Activated T-helper 1 cell treated with anti-CD3 and anti-CD28 coated beads, Interleukin-2, amount 50 U/mL, for 16 hours (primary cell): ENCODE data around the gene UPB1.
A peak's percentile ranks its signal among the peaks of the same experiment; 100 is the strongest.
"Not testable (repeated sequence)": the region's sequence is repeated elsewhere in the genome, so short reads cannot be mapped to it uniquely, and the experiment has no call there.

Source experiments
- DNase-seq, 2 donors: peaks; one replicate each; pipeline ENCODE4 v3.0.0-alpha.2; 2020; ENCODE audit warnings: low read depth in 1 of 2, low spot score in 1 of 2

Gene UPB1

DNA sequence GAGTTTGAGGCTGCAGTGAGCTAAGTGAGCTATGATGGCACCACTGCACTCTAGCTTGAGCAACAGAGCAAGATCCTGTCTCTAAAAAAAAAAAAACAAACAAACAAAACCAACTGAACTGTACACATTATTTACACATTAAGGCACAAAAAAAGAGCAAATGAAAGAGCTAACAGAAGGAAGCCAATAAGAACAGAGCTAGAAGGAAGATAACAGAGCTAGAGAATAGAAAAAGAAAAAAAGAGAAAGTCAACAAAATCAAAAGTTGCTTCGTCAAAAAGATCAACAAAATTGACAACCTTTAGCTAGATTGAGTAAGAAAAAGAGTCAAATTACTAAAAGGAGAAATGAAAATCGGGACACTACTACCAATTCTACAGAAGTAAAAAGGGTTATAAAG is 34.8 kb downstream of the UPB1 start:
- no peak for DNase-seq

DNA sequence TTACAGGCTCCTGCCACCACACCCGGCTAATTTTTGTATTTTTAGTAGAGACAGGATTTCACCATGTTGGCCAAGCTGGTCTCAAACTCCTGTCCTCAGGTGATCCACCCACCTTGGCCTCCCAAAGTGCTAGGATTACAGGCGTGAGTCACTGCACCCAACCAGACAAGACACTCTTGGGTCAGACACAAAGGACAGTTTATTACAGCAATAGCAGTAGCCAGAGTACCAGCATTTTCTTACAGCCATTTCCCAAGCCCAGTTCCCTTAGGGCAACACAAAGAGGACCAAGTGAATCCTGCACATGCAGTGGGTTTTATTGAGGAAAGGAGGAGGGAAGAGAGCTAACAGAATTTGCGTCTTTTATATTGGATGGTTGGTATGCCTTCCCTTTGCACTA is 35.8 kb downstream of the UPB1 start:
- not testable (repeated sequence) for DNase-seq

DNA sequence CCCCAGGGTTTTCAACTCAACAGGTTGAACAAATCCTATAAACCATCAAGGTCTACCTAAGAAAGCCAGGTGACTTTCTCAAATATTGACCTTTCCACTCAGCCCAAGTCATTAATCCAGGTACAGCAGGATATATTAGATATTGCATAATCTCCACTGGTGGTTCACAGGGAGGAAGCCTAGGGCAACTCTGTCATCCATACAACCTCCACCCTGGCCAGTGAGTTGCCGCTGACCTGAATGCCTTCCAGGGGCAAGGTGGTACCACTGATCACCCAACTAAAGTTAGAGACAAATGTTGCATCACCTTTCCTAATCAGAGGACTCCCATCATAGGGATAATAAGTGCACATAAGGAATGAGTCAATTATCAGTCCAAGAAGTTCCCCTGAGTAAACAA is 36.9 kb downstream of the UPB1 start:
- DNase-seq, result no peak

DNA sequence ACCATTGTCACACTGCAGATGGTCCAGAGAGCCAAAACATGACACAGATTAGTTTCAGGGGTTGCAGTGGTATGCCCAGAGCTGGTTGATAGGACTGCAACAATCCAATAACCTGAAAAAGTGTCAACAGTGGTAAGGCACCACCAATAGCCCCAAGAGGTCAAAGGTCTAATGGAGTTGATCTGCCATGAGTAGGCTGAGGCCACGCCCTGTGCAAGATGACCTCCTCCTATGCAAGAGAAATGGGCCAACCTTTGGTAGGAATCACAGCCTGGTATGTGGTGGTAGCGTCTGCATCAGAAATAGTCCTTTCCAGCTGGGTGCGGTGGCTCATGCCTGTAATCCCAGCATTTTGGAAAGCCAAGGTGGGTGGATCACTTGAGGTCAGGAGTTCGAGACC is 40.2 kb downstream of the UPB1 start:
- DNase-seq, result no peak

DNA sequence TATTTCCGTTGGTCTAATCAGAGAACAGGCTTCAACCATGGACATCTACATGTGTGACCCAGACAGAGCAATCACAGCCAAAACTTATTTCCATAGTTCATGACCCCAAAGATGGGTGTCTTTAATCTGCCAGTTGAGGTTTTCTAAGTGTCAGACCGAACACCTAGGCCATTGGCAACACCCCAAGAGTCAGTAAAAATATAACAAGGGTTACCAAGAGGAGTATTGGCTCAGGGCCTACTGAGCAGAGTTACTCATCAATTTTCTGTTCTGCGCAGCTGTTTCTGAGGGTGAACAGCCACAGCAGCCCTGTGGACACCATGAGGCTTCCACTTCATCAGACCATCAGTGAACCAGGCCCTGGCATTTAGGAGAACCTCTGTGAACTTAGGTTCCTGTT is 41.0 kb downstream of the UPB1 start:
- no peak for DNase-seq

DNA sequence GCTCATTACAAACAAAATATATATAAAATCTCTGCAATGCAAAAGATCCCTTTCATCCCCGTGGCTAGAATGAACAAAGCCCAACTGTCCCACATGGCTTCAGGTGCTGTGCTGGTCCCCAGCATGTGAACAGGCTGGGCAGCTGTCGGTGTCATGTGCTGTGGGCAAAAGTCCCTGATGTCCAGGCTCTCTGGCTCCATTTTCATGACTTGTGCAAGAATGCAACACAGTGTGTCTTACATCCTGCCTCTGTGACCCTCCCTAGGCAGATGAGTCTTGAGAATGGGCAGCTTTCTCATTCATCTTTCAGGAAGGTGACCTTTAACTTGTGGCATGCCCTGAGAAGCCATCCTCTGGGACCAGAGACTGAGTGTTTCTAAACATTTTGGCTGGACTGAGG is 45.3 kb downstream of the UPB1 start:
- no peak for DNase-seq

DNA sequence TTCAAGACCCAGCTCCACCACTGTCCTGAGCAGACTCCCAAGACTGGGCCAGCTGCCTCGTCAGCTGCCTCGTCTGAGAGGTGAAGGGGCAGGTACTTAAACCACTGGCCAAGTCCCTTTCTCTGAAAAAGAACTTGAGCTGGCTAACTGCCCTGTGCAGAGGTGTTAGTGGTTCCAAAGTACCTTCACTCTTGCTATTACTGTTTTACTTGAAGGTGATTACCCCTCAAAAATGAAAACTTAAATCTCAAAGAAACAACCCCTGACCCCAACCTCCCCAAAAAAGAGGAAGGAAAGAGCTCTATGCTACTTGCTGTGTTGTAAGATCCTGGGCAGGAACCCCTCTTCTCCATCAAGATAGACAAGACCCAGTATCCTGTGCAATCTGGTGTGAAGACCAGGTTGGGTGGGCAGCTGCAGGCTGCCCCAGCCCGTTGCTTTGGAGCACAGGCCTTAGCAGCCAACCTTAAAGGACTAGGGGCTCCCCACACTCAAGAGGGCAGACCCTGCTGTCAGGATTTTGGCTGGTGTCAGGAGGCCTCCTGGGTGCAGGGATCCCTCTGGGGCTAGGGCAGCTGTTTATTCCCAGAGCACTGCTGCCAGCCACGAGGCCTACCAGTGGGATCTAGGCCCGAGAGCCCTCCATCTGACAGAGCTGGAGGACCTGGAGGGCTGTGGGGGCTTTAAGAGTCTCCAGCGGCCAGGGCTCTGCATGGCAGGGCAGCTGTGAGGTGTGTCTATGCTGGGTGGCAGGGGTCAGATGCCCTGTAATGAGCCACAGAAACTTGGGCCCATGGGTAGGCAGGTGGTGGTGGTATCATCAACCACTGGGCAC is 46.8 kb downstream of the UPB1 start:
- DNase-seq, result no peak

DNA sequence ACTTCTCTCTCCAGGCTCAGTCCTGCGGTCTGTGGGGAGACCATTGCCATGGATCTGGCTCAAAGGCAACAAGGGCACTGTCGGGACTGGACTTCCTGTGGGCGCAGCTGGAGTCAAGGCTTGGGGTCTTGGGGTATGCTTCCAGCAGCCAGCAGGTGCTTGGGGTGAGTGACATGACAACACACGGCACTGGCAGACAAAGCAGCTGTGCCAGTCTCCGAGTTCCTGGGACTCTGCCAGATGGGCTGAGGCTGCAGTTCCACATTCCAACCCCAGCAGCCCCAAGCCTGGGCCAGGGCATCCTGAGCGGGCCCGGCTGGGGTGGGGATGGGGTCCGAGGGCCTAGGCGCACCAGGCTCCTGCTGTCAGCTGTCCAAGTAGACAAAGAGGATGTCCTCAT is 47.5 kb downstream of the UPB1 start:
- no peak for DNase-seq

DNA sequence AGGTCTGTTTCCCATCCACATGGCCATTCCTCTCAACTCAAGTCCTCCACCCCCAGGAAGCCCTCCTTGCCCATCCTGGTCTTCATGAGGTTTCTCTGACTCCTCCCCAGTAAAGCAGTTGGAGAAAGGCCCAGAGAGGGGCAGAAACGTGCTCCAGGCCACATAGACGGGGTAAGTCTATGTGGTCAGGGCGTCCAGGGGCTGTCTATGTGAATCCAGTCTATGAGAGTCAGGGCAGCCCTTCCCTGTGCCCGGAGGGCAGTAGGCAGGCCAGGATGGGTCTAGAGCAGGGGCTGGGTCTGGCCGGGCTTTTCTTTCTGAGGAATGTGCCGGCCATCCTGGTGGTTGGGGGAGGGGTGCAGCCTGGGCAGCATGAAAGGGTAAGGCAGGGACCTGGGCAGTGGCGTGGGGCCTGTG is 48.1 kb downstream of the UPB1 start:
- no peak for DNase-seq

DNA sequence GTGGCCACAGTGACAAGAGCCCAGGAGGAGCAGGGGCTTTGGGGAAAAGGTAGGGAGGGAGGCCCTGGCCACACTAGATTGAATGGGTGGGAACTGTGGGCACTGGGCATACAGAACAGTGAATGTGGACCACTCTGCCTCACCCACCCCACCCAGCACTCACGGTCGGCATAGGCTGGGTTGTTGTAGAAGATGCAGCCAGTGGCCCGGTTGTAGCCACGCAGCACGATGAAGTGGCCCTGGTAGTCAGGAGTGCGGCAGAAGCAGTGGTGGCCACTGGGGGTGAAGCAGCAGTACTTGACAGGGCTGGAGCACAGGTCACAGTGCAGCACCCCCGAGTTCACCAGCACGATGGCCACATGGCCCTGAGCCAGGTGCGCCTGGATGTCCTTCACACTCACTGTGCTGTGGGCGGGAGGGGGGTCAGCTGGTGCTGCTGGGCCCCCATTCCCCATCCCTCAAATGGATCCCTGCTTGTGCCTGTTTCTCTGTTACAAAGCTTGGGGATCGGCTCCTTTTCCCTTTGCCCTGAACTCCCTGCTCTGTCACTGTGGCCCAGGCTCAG is 48.6 kb downstream of the UPB1 start:
- no peak for DNase-seq

DNA sequence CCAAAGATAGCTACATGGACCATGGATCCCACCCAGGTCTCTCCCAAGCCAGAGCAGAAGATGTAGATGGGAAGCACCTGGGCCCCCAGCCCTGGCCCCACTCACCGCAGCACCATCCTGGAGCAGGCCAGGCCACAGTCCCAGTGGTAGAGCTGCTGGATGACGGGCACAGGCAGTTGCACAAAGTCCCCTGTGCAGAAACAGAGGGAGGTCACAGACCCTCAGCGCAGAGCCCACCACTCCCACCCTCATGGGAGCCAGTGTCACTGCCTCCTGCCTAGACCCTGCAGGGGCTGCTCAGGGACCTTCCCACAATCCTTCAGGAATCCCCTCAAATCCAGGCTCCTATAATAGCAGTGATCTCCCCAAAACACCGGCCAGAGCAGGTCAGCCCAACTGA is 53.7 kb downstream of the UPB1 start:
- no peak for DNase-seq

DNA sequence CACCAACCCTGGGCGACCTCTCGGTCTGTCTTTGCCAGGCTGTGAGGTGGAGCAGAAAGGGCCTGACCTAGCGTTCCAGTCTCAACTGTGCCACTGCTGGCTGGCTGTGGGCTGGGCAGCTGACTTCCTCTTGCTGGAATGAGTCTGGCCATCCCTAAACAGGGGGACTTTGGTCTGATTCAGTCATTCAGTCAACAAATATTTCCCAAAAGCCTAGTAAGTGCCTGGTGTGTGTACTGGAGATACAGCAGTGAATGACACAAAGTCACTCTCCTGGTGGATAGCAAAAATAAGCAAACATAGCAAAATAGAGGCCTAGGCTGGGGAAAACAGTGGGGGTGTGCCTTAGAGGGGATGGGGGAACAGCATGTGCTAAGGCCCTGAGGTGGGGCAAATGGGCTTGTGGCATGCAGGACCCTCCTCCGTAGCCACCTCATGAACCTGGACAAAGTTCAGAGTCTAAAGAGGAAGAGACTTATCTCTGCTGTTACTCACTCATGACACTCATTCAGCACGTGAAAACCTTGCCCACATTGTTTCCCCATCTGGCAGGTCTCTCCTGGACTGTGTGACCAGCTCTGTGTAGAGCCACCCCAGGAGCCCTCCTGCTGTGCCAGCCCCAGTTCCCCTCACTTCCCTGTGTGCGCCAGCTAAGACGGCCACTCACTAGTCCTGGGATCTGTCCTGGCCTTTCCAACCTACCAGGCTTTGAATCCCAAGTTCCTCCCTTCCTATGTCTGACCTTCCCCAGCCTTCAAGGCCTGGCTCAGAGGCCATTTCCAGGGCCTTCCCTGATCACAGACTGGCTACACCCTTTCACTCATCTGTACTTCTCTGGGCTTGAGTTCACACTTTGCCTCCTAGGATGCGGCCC is 55.1 kb downstream of the UPB1 start:
- DNase-seq, result no peak

DNA sequence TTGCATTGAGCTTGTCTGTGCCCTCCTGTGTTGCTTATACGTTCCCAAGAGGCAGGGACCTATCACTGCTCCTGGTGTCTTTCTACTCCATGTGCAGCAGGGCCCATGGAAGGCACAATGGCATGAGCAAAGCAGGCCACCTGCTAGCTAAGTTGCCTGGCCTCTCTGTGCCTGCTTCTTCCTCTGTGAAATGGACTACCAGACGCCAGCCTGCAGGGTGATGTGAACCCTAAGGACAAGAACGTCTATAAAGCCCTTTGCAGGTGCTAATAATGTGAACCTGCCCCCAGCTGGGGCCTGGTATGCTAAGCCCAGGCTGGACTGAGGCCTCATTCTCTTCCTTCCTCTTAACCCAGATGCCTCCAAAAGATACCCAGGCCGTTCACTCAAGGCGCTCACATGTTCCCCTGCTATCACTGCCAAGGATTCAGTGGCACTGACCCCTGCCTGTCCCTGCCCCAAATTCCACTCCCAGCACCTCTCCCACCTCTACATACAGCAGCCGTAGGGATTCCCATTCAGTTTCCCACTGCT is 55.8 kb downstream of the UPB1 start:
- no peak for DNase-seq

DNA sequence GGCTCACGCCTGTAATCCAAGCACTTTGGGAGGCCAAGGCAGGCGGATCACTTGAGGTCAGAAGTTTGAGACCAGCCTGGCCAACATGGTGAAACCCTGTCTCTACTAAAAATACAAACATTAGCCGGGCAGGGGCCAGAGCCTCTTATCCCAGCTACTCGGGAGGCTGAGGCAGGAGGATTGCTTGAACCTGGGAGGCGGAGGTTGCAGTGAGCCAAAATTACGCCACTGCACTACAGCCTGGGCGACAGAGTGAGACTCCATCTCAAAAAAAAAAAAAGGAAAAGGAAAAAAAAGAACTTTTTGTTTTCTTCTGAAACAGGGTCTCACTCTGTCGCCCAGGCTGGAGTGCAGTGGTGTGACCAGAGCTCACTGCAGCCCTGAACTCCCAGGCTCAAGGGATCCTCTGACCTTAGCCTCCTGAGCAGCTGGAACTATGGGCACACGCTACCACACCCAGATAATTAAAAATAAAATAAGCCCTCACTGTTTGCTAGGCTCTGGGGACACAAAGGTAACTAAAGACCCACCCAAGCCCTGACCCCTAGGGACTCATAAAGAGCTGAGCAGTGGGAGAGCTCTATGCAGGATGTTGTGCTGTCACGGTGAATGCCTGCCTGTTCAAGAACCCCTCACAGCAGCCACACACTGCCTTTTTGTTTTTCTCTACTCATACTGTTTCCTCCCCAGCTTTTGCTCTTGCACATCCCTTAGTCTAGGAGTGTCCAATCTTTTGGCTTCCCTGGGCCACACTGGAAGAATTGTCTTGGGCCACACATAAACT is 57.6 kb downstream of the UPB1 start:
- DNase-seq, result not testable (repeated sequence)

DNA sequence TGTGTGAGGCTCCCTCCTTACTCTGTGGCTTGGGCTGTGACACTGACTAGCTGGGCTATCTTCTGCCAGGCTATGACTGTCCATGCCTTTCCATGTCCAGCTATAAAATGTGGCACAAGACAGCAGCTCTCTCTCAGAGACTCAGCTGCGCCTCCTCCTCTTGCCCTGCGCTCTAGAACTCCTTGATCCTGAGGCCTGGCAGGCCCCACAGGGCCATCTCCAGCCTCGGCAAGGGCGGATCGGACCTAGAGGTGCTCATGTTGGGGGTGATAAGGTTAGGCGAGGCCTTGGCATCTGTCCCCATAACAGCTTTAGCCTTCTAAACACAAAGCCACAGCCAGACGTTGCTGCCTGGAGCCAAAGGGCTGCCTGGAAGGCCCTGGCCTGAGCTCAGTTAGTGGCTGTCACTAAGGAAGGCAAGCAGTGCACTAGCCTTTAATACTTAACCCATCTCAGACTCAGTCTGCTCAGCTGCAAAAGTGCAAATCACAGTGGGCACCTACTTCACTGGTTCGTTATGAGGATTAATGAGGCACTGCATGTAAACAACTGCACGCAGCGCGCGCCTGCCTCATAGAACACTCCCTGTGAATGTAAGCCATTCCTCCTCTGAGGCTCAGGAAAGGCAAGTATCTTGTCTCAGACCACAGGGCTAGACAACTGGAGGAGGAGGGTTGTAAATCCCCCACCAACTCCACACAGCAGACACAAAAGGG is 58.6 kb downstream of the UPB1 start:
- DNase-seq, result no peak

DNA sequence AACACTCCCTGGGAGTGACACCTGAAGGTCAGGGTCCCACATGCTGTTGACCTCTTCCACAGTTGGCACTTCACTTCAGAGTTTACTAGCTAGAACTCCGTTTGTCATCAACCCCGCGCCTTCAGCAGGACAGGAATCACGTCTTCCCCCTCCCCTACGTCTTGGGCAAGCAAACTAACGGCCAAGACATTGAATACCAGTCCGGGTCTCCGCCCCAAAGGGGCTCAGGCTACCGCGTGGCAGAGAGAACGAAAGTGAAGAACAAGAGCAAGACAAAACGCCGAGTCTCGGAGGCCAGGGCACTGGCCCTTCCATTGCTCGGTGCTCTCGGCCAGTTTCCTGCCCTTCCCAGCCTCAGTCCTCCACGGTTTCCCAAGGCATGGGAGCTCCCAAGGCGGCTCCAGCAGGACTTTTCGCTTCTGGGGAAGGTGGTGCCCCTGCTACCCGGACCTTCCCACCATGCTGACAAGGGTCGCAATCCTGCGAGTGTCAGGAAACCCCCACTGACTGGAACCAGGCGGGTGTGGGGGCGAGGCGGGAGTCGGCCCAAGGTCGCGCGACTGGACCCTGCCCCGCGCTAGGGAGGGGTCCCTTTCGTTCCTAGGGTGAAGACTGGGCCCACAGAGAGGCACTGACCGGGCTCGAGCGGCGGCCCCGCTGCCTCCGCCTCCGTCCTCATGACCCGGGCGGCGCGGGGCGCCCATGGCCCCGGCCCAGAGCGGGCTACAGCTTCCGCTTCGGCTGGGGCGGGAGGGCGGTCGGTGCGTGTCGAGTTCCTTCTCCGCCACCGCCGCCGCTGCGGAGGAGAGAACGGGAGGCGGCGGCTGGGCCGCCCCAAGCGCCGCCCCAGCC is 59.4 kb downstream of the UPB1 start, which contains the start of gene GUCD1:
Gene GUCD1, minus strand, starts transcription at position 826 of the 852 bp plus-strand sequence. Its CDS starts 147 bp downstream, at position 679.
- DNase-seq, result no peak

DNA sequence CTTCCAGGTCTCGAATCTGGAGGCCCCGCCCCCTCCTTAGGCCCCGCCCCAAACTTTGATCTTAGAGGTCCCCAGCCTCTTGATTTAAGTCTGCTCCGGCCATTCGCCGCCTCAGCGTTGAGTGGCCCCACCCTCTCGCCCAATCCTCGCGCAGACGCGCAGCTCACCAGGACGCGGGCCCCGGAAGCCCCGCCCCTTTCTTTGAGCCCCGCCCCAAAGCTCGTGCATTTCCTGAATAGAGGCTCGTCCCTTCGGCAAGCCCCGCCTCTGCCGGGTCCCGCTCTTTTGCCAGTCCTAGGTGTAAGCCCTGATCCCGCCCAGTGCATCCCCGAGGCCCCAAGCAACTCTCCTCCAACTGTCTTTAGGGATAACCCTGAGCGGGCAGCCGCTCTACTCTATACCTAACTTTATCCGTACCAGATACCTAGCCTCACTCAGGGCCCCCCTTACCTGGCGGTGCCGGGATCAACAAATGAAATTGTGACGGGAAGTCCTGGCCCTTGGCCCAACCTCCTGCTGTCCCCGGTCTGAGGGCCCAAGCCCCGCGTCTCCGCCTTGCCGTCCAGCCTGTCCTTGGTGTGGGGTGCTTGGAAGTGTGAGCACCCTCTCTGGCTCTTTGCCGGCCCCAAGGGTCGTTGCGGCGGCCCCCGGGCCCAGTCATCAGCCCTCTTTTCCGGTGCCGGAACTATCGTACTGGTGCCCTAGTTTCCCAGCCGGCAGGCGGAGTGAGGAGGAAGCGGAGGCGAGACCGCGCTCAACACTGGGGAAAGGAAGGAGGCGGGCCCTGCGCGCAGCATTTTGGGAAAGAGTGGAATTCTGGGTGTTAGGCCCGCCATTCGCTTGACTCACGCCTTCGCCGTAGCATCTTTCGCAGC is 60.3 kb downstream of the UPB1 start, which contains the start of gene SNRPD3:
Gene SNRPD3, plus strand, starts transcription at position 835 of the 875 bp plus-strand sequence. CDS start 1,676 bp downstream, outside the sequence.
- DNase-seq, result peak; percentile 99 to 100

DNA sequence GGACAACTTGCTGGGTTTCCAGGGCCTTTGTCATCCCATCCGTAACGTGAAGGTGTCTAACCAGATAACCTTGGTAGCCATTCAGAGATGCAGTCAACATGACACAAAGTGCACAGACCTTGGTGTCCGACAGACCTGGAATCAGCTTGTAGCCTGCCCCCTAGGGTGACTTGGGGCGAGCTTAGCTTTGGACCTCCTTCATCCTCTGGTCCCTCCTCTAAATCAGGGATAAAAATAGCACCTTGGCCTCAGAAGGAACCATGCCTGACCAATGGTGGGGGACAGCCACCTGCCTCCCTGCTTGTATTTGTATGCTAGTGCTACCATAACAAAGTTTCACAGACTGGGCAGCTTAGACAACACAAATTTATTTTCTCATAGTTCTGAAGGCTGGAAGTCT is 64.3 kb downstream of the UPB1 start:
- no peak for DNase-seq
